ENCODE results near the gene MYO5B.
A peak's percentile ranks its signal among the peaks of the same experiment; 100 is the strongest.
"Not testable (repeated sequence)": the region's sequence is repeated elsewhere in the genome, so short reads cannot be mapped to it uniquely, and the experiment has no call there.

The MYO5B gene

GRCh38 chr18:49846718-49847470, 348.1 kb downstream of the MYO5B start:
- DNase-seq: no peak

GRCh38 chr18:49846361-49846662, 348.6 kb downstream of the MYO5B start:
- no peak for DNase-seq

GRCh38 chr18:49845629-49846360, 349.2 kb downstream of the MYO5B start:
- DNase-seq: no peak

GRCh38 chr18:49844903-49845302, 350.0 kb downstream of the MYO5B start:
- DNase-seq: no peak

- no peak for DNase-seq
These were observed 350.9 kb downstream of the MYO5B start for GRCh38 chr18:49843778-49844625.

GRCh38 chr18:49843131-49843530, 351.8 kb downstream of the MYO5B start:
- DNase-seq: no peak

GRCh38 chr18:49842656-49843055, 352.3 kb downstream of the MYO5B start:
- no peak for DNase-seq

GRCh38 chr18:49841236-49842217, 353.4 kb downstream of the MYO5B start:
- no peak for DNase-seq

GRCh38 chr18:49839012-49839411, 355.9 kb downstream of the MYO5B start:
- no peak for DNase-seq

- no peak for DNase-seq
These were observed 356.6 kb downstream of the MYO5B start for GRCh38 chr18:49838381-49838780.

- no peak for DNase-seq
These were observed 357.1 kb downstream of the MYO5B start for GRCh38 chr18:49837889-49838288.

- not testable (repeated sequence) for DNase-seq
These were observed 357.6 kb downstream of the MYO5B start for GRCh38 chr18:49837316-49837835.

GRCh38 chr18:49835405-49835804, 359.5 kb downstream of the MYO5B start:
- no peak for DNase-seq

GRCh38 chr18:49834258-49834657, 360.7 kb downstream of the MYO5B start:
- no peak for DNase-seq

GRCh38 chr18:49833814-49834213, 361.1 kb downstream of the MYO5B start:
- DNase-seq: no peak

- DNase-seq: no peak
These were observed 362.7 kb downstream of the MYO5B start for GRCh38 chr18:49832221-49832647.

- DNase-seq: no peak
These were observed 367.0 kb downstream of the MYO5B start for GRCh38 chr18:49827996-49828395.

GRCh38 chr18:49819823-49820671, 374.9 kb downstream of the MYO5B start:
- DNase-seq: peak; percentile 69

GRCh38 chr18:49819071-49819662, 375.8 kb downstream of the MYO5B start:
- no peak for DNase-seq

GRCh38 chr18:49817947-49818346, 377.0 kb downstream of the MYO5B start:
- no peak for DNase-seq

GRCh38 chr18:49815927-49816326, 379.0 kb downstream of the MYO5B start:
- DNase-seq: no peak

All from activated CD4-positive, alpha-beta T cell treated with anti-CD3 and anti-CD28 coated beads, Interleukin-2, Interleukin-6, amounts not matched to agents 100 ng/mL and 50 ng/mL, durations not matched to agents 16 hours and 8 hours (primary cell).